Measurements from ENCODE around the gene PIGS.

The PIGS gene

DNA sequence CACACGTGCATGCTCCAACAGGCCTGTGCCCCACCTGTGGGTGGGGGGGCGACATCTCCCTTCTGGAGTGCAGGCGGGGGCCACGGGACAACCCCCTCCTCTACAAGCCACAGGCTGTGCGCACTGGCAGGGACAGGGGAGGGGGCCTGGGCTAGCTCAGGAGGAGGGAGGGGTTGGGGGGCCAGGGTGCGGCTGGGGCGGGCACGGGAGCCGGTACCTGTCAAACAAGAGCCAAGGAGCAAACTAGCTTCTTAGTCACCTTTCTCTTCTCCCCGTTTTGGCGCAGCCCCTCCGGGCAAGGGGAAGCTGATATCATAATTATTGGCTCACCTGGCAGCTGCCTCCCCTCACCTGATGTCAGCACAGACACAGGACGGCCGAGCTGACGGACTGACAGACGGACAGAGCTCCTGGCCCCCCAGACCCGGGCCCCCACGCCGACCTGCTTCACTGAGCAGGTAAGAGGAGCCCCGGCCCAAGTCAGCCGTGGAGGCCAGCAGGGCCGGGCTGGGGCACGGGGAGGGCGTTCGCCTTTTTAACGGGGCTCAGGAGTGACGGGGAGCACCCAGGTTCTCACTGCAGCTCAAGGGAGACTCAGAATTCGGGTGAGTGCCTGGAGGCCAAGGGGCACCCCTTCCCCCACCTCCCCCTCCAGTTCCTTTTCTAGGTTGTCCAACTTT lies 65.2 kb downstream of the PIGS start, which contains the start of gene FOXN1:
Gene FOXN1 (plus strand): TSS at position 363 of the 680 bp plus-strand sequence. CDS start 17,622 bp downstream, outside the sequence.
- H3K36me3 Mint-ChIP-seq (ENCODE audit: low read depth), result no peaks in the 10 kb centered on the region
- H3K4me3 Mint-ChIP-seq, result no peak within 1 kb of the TSS
- no peaks in the 10 kb centered on the region for H3K9me3 Mint-ChIP-seq
- H3K4me1 Mint-ChIP-seq (ENCODE audit: low read depth), result no peaks in the 10 kb centered on the region
- DNase-seq, result no peak
- no peak within 1 kb of the TSS for H3K27ac Mint-ChIP-seq
- peaks cover 28% of the 10 kb centered on the region for H3K27me3 Mint-ChIP-seq

GRCh38 chr17:28503420-28503819 lies 67.9 kb downstream of the PIGS start:
- no peaks in the 10 kb centered on the region for H3K36me3 Mint-ChIP-seq (ENCODE audit: low read depth)
- DNase-seq, result no peak
- no peaks in the 10 kb centered on the region for H3K9me3 Mint-ChIP-seq
- no peak overlapping the region for H3K27ac Mint-ChIP-seq
- no peaks in the 10 kb centered on the region for H3K4me1 Mint-ChIP-seq (ENCODE audit: low read depth)
- H3K4me3 Mint-ChIP-seq, result no peak overlapping the region
- peaks cover 9% of the 10 kb centered on the region for H3K27me3 Mint-ChIP-seq
